ENCODE measurements around the gene IL36B.

IL36B gene

DNA sequence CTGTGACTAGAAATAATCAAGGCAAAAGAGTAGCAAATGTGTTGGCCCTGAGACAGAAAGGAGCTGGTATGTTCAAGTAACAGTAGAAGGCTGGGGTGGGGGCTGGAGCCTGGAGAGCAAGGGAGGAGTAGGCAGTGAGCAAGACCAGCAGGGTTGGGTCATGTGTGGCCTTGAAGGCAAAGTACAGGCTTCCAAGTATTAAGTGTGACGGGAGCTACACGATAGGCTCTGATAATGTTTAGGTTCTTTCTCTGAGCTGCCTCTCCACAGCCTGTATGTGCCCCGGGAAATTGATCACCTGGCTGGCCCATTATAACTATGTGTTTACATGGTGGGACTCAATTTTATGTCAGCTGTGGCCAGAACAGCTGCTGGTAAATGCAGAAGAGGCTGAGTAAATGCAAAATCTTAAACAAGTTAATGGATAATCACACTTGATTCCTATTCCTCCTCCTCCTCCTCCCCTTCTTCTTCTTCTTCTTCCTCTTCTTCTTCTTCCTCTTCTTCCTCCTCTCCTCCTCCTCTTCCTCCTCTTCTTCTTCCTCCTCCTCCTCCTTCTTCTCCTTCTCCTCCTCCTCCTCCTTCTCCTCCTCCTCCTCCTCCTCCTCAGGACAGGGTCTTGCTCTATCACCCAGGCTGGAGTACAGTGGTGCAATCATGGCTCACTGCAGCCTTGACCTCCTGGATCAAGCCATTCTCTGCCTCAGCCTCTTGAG is 24.4 kb upstream of the IL36B start:
- no peak for DNase-seq (ENCODE audit: low read depth in 3 of 3)

DNA sequence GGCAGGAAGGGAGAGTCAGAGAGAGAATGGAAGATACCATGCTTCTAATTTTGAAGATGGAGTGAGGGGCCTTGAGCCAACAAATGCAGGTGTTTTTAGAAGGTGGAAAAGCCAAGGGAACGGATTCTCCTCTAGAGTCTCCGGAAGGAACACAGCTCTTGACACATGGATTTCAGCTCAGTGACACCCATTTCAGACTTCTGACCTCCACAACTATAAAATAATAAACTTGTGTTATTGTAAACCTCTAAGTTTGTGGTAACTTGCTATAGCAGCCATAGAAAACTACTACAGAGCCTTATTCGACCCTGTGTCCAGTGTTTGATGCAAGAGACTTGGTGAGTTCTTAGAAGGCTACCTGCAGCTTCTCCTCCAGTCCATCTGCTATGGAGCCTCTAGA is 22.9 kb upstream of the IL36B start:
- DNase-seq (ENCODE audit: low read depth in 3 of 3): no peak

DNA sequence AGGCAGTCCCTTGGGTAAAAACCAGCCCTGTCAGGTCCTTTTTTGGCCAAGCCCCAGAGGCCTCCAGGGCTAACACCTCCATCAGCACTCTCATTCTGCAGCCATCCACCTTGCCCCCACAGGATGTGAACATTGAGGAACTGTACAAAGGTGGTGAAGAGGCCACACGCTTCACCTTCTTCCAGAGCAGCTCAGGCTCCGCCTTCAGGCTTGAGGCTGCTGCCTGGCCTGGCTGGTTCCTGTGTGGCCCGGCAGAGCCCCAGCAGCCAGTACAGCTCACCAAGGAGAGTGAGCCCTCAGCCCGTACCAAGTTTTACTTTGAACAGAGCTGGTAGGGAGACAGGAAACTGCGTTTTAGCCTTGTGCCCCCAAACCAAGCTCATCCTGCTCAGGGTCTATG is 22.4 kb upstream of the IL36B start:
- no peak for DNase-seq (ENCODE audit: low read depth in 3 of 3)

DNA sequence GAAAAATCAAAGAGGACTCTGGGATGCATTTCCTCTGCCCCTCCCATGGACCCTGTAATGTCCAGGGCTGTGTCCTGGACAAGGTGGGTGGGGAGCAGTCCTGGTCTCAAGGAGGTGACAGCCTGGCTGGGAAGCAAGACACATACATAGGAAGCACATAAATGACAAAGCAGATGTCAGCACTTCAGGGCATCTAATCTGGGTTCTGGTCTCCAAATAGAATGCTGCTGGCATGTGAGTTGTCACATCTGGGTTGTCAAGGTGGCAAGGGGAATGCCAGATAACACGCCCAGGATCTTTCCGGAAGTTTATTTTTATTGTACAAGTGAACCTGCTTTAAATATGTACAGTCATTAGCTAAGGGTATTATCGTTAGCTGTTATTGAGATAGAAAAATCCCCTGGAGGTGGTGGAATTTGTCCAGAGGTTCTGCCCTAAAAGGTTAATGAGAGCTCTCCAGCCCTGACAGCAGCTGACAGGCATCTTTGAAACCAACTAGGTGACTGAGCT is 20.7 kb upstream of the IL36B start:
- DNase-seq (ENCODE audit: low read depth in 3 of 3): no peak

DNA sequence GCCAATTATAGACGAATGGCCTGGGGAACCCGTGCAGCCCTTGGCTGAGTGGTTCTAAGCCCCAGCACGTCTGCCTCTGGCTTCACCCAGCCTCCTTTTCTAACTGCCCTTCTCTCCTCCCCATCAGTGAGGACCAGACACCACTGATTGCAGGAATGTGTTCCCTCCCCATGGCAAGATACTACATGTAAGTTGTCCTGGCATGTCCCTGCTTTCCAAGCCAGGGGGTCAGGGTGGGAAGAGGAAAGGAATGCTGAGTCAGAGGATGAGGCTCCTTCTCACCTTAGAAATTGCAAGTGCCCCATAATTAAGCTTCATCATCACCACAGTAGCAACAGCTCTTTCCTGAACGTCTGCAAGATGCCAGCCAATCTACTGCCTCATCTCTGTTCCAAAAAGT is 19.9 kb upstream of the IL36B start:
- DNase-seq (ENCODE audit: low read depth in 3 of 3): no peak

DNA sequence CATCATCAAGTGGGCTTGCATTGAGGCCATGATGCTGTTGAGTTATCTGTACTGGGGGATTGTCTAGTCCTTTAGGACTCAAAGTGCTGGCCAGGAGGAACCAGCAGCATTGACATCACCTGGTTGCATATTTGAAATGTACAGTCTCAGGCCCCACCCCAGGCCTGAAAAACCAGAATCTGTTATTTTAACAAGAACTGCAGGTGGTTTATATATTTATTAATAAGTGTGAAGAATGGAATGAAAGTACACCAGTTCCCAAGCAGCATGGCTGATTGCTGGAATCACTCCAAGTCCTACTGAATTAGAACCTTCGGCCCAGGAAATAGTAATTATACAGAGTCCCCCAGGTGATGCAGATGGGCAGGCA is 17.9 kb upstream of the IL36B start:
- no peak for DNase-seq (ENCODE audit: low read depth in 3 of 3)

DNA sequence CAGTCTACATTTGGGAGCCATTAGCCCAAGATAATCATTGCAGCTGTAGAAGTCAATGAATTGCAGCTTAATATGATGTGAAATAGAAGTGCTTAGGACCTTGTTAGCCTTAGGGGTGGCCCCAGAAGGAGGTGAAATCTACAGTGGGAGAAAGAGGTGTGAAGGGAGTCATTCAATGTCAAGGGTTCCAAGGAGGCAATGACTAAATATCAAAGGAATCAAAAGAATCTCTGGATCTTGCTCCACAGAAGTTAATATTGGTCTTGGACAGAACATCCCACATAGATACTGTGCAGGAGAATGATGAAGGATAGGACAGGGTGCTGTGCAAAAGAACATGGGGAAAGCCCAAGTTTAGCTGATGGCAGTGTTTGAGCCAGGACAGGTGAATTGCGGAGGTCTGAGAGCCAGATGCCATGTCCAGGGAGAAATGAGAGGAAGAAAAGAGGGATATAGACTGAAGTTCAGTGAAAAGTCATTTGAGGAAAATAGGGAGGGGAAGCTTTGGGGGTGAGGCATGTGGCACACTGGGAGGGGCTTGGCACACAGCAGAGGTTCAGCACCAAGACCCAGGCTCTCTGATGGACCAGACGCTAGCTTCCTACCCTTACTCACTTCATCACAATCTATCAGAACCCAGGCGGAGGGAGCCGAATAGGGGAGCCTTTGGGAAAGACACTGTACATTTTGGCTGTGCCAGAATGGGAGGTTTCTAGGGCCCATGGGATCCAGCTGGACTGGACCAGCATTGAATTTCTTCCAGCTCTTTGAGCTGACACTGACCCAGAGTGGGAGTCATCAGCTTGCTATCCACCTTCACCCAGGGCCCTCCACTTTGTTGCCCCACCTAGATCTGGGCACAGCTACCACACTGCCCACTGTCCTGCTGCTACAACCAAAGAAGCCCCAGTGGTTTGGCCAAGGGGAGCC is 17.3 kb upstream of the IL36B start:
- DNase-seq (ENCODE audit: low read depth in 3 of 3): no peak

DNA sequence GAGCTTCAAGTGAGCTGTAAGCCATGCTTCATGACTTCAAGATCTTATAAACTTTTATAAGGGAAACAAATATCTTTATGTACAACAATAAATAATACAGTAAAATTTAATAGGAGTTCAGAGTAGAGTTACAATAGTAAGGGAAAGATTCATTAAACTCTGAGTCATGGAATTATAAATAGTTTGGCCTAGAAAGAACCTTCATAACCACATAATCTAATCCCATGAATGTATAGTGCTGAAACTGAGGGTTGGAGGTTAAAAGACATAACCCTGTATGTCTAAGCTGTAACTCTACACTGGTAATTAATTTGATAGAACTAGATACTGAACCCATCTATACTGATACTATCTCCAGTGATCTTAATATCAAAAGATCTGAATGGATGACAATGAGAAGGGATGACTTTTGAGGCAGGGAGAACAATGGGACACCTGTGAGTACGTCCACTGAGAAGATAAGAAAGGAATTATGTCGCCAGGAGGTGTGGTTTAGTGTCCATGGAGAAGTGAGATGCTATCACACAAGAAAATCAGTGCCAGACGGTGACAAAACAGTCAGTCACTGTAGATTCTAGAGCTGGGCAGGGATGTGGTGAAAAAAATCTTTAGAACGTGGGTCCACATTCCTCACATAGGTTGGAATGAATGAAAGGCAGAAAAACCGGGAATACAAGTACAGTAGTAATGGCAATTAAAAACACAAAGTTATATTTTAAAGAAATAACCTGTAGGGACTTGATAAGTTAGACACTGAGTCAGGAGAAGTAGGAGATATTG is 16.2 kb upstream of the IL36B start:
- DNase-seq (ENCODE audit: low read depth in 3 of 3): no peak

DNA sequence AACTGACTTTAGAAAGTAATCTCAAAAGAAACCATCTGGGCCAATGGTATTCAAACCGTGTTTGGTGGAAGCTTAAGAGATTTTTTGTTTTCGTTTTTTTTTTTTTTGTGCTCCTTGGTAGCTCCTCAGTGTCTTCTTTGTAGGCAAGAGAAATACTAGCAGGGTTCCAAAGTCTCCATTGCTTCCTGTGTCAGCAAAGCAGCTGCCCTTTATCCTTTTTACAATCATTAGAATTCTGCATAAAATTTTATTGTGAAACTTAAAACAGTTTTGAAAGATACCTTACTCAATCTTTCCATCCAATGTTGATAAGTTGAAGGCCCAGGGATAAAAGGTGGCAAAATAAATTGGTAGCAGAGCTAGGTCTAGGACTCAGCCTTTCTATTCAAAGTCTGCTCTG is 15.6 kb upstream of the IL36B start:
- no peak for DNase-seq (ENCODE audit: low read depth in 3 of 3)

DNA sequence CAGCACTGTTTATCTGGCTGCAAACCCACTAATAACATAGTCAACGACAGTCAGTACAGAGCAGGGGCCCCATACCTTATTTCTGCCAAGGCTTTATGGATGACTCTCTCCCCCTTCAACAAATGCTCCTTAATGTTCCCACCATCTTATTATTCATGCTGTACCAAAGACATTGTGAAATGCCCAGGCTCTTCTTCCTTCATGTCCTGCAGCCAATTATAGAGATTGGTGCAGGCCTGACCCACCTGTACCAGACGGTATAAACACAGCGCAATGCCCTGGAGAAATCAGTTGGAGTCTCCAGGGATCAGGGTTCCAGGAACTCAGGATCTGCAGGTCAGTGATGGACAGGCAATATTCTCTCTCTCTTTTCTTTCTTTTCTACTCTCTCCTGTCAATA is 15.0 kb upstream of the IL36B start, which contains the start of gene IL1F10:
TSS of gene IL1F10 (plus strand) at position 290 of the 400 bp plus-strand sequence. CDS start 4,769 bp downstream, outside the sequence.
- DNase-seq (ENCODE audit: low read depth in 3 of 3): no peak

DNA sequence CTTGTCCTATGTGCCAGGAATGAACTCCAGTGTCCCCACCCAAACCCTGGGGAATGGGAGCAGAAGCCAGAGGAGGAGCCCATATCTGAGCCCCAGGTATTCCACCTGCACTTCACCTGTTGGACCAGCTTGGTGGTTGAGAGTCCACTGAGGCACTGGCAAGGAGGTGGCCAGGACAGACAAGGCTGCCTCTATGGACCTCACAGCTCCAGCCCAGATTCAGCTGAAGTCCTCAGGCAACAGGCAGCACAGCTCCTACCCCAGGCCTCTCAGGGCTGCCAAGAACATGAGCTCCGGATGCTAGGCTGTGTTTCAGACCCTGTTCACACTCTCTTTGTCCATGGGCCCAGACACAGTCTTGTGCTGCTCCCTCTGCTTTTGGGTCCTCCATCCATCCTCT is 12.2 kb upstream of the IL36B start:
- DNase-seq (ENCODE audit: low read depth in 3 of 3): no peak

DNA sequence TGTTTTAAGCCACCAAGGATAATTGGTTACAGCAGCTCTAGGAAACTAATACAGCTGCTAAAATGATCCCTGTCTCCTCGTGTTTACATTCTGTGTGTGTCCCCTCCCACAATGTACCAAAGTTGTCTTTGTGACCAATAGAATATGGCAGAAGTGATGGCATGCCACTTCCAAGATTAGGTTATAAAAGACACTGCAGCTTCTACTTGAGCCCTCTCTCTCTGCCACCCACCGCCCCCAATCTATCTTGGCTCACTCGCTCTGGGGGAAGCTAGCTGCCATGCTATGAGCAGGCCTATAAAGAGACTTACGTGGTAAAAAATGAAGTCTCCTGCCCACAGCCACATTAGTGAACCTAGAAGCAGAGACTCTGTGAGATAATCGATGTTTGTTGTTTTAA is 11.6 kb upstream of the IL36B start:
- DNase-seq (ENCODE audit: low read depth in 3 of 3): no peak

DNA sequence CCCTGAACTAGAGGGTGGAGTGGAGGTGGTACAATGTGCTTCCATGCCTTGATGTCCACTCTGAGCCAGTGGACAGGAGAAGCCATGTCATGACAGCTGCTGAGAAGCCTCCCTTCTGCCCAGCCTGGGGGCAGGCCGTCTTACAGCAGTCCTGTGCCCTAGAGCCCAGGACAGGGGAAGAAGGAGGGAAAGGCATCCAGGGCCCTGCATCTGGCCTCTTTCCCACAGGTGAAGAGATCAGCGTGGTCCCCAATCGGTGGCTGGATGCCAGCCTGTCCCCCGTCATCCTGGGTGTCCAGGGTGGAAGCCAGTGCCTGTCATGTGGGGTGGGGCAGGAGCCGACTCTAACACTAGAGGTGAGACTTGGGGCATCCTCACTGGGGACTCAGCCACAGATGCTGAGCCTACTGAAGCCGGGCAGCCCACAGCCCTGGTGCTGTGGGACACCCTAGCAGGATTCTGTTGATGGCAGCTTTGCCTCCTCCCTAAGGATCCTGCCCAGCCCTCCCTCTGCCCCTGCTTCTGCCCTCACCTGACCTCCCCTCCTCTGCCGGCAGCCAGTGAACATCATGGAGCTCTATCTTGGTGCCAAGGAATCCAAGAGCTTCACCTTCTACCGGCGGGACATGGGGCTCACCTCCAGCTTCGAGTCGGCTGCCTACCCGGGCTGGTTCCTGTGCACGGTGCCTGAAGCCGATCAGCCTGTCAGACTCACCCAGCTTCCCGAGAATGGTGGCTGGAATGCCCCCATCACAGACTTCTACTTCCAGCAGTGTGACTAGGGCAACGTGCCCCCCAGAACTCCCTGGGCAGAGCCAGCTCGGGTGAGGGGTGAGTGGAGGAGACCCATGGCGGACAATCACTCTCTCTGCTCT is 9.5 kb upstream of the IL36B start:
- no peak for DNase-seq (ENCODE audit: low read depth in 3 of 3)

DNA sequence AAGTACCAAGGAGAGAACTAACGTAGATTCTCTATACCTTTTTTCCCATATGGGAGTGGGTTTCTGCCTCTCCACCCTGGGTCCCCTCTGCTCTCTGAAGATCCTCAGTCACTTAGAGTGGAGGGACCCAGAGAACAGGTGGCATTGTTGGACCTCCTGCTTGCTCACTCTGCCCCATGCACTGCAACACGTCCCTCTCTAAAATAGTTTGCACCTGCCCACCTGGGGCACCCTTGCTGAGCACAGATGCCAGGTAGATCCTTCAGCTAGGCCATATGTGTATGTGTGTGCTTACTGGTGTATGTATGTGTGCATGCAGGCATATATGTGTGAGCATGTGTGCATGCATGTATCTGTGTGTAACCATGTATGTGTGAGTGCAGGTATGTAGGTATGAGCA is 8.6 kb upstream of the IL36B start:
- no peak for DNase-seq (ENCODE audit: low read depth in 3 of 3)

DNA sequence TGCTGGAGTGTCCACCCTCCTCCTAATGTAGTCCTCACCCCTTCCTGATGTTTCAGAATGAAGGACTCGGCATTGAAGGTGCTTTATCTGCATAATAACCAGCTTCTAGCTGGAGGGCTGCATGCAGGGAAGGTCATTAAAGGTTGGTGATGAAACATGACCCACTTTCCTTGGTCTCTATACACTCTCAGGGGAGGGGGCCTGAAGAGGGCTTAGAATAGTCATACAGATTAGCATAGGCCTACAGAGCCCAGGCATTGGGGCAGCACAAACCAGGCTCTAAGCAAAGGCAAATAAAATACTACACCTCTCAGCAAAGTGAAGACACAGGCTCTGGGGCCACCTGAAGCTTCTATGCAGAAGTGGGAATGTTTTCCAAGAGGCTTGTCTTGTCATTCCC is 8.1 kb upstream of the IL36B start:
- no peak for DNase-seq (ENCODE audit: low read depth in 3 of 3)

DNA sequence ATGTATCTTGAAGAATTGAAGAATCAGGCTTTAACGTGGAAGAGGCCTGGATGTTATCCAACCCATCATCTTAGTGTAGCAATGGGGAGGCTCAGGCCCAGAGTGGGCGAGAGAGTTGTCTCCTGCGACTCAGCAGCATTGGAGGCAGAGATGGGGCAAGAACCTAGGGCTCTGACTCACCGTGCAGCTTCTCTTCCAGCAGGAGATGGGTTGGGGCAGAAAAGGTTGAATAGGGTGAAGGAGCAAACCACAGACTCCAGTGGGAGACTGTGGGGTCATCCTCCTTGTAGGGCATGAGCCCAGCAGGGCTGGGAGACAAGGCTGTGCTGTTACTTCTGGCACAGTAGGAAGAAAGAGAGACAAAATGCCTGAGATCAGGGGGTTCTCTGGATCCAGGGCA is 7.7 kb upstream of the IL36B start:
- DNase-seq (ENCODE audit: low read depth in 3 of 3): no peak

DNA sequence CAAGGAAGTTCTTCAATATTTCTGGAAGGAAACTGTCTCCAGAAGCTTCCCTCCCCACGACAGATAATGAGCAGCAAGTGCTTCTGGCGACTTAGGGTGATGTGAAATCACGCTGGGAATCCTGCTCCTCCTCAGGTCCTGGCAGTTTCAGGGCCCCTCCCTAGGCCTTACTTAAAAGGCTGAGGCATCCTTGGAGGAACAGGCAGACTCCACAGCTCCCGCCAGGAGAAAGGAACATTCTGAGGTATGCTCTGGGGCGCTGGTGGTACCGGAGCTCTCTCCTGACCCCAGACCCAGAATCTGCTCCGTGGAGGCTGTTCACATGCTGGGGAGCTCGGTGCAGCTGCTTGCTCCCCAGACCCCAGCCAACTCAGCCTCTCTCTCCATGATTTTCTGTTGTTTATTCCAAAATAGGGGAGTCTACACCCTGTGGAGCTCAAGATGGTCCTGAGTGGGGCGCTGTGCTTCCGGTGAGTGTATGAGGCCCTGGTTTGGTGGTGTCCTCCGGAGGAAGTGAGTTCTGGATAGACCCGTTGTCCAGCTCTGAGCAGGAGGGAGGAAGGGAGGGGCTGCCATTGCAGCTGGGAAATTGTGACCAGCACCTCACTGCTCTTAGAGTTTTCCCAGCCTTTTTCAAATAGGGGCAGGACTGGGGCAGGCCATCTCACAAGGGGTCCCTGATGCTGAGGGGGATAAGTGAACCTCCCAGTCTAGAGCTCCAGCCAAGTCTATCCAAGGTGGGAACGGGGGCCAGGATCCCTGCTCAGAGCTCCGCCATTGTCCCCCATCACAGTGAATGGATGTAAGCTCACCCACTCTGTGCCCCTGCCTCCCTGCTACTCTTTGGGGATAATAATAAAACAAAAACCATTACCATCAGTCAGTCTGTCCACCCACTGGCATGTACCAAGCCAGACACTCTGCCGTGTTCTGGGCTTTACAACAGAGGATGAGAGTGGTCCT is 6.6 kb upstream of the IL36B start, which contains the start of gene IL36RN:
TSS of gene IL36RN (plus strand) at position 201 of the 963 bp plus-strand sequence. CDS start at position 442, 241 bp downstream.
- DNase-seq (ENCODE audit: low read depth in 3 of 3): no peak

DNA sequence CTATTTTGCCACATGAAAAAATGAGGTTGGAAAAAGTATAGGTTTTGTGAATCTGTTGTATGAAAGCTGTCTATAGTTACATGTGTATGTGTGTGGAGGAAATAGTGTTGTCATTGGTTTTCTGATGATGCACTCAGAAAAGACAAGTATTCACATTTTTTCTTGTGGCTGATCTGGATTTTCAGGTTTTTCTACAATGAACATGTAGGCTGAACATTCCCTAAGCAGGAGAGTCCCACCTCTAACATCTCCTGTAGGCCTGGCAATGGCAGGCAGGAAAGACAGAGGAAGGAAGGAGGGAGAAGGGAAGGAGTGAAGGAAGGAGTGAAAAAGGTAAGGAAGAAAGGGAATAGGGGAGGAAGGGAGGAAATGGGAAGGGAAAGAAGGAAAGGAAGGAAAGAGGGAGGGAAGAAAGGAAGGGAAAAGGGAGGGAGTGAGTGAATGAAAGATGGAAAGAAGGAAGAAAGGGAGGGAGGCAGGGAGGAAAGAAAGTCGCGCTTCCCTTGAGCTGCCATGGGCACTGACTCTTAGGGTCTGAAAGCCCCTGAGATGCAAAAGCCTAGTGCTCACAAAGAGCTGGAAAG is 5.8 kb upstream of the IL36B start:
- DNase-seq (ENCODE audit: low read depth in 3 of 3): no peak

DNA sequence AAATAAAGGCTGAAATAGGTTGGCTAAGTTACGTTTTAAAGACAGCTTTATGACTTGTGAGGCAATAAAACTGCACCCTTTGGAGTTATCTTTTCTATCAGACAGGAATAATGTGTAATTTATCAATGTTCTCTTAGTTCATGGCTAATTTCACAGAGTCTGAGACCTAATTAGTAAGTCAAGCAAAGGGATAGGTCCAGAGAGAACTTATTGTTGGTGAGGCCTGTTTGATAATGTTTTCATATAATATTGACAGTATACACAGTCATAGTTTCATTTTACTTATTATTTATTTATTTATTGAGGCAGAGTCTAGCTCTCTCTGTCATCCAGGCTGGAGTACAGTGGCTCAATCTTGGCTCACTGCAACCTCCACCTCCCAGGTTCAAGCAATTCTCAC is 4.5 kb upstream of the IL36B start:
- no peak for DNase-seq (ENCODE audit: low read depth in 3 of 3)

Measured in stimulated activated CD4-positive, alpha-beta T cell treated with anti-CD3 and anti-CD28 coated beads, TNF-alpha, amount 100 ng/mL, for 24 hours (primary cell).